Body of pancreas (tissue), 4 donors: Measurements from ENCODE around the gene TXNRD2.

Experiments
- POLR2A ChIP-seq, 3 donors: fragments of 450-650 bp; IDR thresholded peaks; one replicate each; pipeline ENCODE4 v1.6.1; 2016; ENCODE audit warnings: antibody characterized with exemption in 3 of 3, mild to moderate bottlenecking in 2 of 3
- TF ChIP-seq, protein P1 (sequence below), 7 experiments: fragments of 450-650 bp in 4 of 7; fragments of 200-600 bp in 3 of 7; sonication (generic) in 3 of 7; IDR thresholded peaks; one replicate each; pipeline ENCODE4 v1.5.1; 2016 to 2019; ENCODE audit warnings: antibody characterized with exemption in 7 of 7

GRCh38 chr22:19853879-19854777, 87.5 kb downstream of the TXNRD2 start:
- TF ChIP-seq, protein P1, sequence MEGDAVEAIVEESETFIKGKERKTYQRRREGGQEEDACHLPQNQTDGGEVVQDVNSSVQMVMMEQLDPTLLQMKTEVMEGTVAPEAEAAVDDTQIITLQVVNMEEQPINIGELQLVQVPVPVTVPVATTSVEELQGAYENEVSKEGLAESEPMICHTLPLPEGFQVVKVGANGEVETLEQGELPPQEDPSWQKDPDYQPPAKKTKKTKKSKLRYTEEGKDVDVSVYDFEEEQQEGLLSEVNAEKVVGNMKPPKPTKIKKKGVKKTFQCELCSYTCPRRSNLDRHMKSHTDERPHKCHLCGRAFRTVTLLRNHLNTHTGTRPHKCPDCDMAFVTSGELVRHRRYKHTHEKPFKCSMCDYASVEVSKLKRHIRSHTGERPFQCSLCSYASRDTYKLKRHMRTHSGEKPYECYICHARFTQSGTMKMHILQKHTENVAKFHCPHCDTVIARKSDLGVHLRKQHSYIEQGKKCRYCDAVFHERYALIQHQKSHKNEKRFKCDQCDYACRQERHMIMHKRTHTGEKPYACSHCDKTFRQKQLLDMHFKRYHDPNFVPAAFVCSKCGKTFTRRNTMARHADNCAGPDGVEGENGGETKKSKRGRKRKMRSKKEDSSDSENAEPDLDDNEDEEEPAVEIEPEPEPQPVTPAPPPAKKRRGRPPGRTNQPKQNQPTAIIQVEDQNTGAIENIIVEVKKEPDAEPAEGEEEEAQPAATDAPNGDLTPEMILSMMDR (IDR thresholded peaks at IDR 0.05), result no peak
- TF ChIP-seq POLR2A (IDR thresholded peaks at IDR 0.05), result no peak
